Nephron progenitor cell (in vitro differentiated cells): Measurements from ENCODE around the gene EEFSEC.

ENCODE experiments used
- DNase-seq: peaks from one replicate; pipeline ENCODE4 v3.0.0; 2021
- H3K27ac Mint-ChIP-seq: 2 replicates; pipeline ENCODE4 v1.8.0; 2021; ENCODE audit warnings: mild to moderate bottlenecking, moderate library complexity, mixed read lengths
- H3K27me3 Mint-ChIP-seq: 2 replicates; pipeline ENCODE4 v1.8.0; 2021; ENCODE audit warnings: mild to moderate bottlenecking, low read depth, mixed read lengths; ENCODE audit not compliant: poor library complexity
- H3K36me3 Mint-ChIP-seq: 2 replicates; pipeline ENCODE4 v1.8.0; 2021; ENCODE audit warnings: low read depth, mixed read lengths
- H3K4me1 Mint-ChIP-seq: 2 replicates; pipeline ENCODE4 v1.8.0; 2021; ENCODE audit warnings: mixed read lengths
- H3K4me3 Mint-ChIP-seq: 2 replicates; pipeline ENCODE4 v1.8.0; 2021; ENCODE audit warnings: mild to moderate bottlenecking, moderate library complexity, mixed read lengths
- H3K9me3 Mint-ChIP-seq: 2 replicates; pipeline ENCODE4 v1.8.0; 2021; ENCODE audit warnings: mild to moderate bottlenecking, moderate library complexity, mixed read lengths
- CTCF ChIP-seq: fragments of 200-600 bp; sonication (generic); IDR thresholded peaks from 2 replicates; pipeline ENCODE4 v1.5.0; 2021; ENCODE audit warnings: antibody characterized with exemption

EEFSEC gene

GRCh38 chr3:128217702-128218547 lies 64.6 kb downstream of the EEFSEC start:
- Mint-ChIP-seq H3K4me1 (peaks cover 20% of the 10 kb centered on the region), H3K27ac (no peak overlapping the region), H3K36me3 (peaks cover 21% of the 10 kb centered on the region), H3K4me3 (no peak overlapping the region), H3K9me3 (peaks cover 19% of the 10 kb centered on the region), H3K27me3 (peaks cover 9% of the 10 kb centered on the region)
- no peak for DNase-seq
- TF ChIP-seq CTCF, result no peak

- Mint-ChIP-seq H3K9me3 (peaks cover 27% of the 10 kb centered on the region), H3K4me3 (no peak overlapping the region), H3K4me1 (peaks cover 20% of the 10 kb centered on the region), H3K27me3 (peaks cover 9% of the 10 kb centered on the region), H3K27ac (no peak overlapping the region), H3K36me3 (peaks cover 29% of the 10 kb centered on the region)
- DNase-seq, result no peak
- no peak for TF ChIP-seq CTCF
Measured at GRCh38 chr3:128218548-128219257, 65.4 kb downstream of the EEFSEC start.

DNA sequence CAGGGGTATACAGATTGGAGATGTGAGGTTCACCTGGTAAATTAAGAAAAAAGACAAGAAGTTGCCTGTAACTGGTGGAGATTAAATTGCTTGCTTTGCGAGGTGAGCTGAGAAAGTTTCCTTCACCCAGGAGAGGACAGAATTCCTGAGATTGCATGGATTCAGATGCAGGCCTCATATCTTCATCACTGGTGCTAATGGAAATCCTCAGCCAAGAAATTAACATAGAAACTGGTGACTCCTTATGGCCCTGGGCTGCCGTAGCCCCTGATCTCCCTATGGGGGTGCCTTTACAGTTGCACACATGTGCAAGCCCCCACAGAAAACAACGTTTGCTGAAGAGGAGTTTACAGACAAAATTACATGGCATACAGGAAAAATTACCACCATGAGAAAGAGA lies 68.0 kb downstream of the EEFSEC start:
- TF ChIP-seq CTCF, result no peak
- Mint-ChIP-seq H3K4me1 (peaks cover 22% of the 10 kb centered on the region), H3K27ac (no peak overlapping the region), H3K4me3 (no peak overlapping the region), H3K27me3 (peaks cover 6% of the 10 kb centered on the region), H3K9me3 (peaks cover 34% of the 10 kb centered on the region), H3K36me3 (peaks cover 37% of the 10 kb centered on the region)
- DNase-seq, result no peak

- TF ChIP-seq CTCF, result no peak
- no peak overlapping the region for H3K27ac Mint-ChIP-seq
- H3K36me3 Mint-ChIP-seq, result peaks cover 37% of the 10 kb centered on the region
- H3K4me3 Mint-ChIP-seq, result no peak overlapping the region
- peaks cover 34% of the 10 kb centered on the region for H3K9me3 Mint-ChIP-seq
- no peak for DNase-seq
- H3K27me3 Mint-ChIP-seq, result peaks cover 6% of the 10 kb centered on the region
- H3K4me1 Mint-ChIP-seq, result peaks cover 21% of the 10 kb centered on the region
Measured at GRCh38 chr3:128222796-128223385, 69.6 kb downstream of the EEFSEC start.

GRCh38 chr3:128226186-128226725 lies 73.0 kb downstream of the EEFSEC start:
- Mint-ChIP-seq H3K27me3 (peaks cover 4% of the 10 kb centered on the region), H3K9me3 (peaks cover 29% of the 10 kb centered on the region), H3K4me1 (peaks cover 9% of the 10 kb centered on the region), H3K27ac (no peak overlapping the region), H3K36me3 (peaks cover 27% of the 10 kb centered on the region), H3K4me3 (no peak overlapping the region)
- no peak for TF ChIP-seq CTCF
- DNase-seq, result no peak
